SKM-1 (cell line): ENCODE data around the gene USP28.
"Not testable (repeated sequence)": the region's sequence is repeated elsewhere in the genome, so short reads cannot be mapped to it uniquely, and the experiment has no call there.

ENCODE experiments used
- DNase-seq: peaks from one replicate; lab custom pipeline; 2025; ENCODE audit not compliant: unreplicated experiment; lab: John Stamatoyannopoulos, UW

The USP28 gene

GRCh38 chr11:113879446-113879845 lies 4.1 kb upstream of the USP28 start:
- DNase-seq = not testable (repeated sequence)

- DNase-seq = no peak
These were observed 2.3 kb upstream of the USP28 start for GRCh38 chr11:113877670-113878055.

- DNase-seq = no peak
These were observed 1.7 kb upstream of the USP28 start for GRCh38 chr11:113876798-113877669.

GRCh38 chr11:113876074-113876797 lies 864 bp upstream of the USP28 start:
- no peak for DNase-seq

GRCh38 chr11:113874581-113875233 lies 665 bp downstream of the USP28 start:
- no peak for DNase-seq

GRCh38 chr11:113874096-113874495 lies 1.3 kb downstream of the USP28 start:
- no peak for DNase-seq

GRCh38 chr11:113873236-113873626 lies 2.1 kb downstream of the USP28 start:
- no peak for DNase-seq

- DNase-seq = no peak
These were observed 4.0 kb downstream of the USP28 start for GRCh38 chr11:113871336-113871735.

- DNase-seq = no peak
These were observed 7.4 kb downstream of the USP28 start for GRCh38 chr11:113867843-113868503.

- DNase-seq = no peak
These were observed 9.5 kb downstream of the USP28 start for GRCh38 chr11:113865873-113866272.

- DNase-seq = no peak
These were observed 11.0 kb downstream of the USP28 start for GRCh38 chr11:113864410-113864809.

GRCh38 chr11:113862435-113862834 lies 12.9 kb downstream of the USP28 start:
- DNase-seq = no peak

- no peak for DNase-seq
These were observed 15.7 kb downstream of the USP28 start for GRCh38 chr11:113859665-113860064.

- DNase-seq = no peak
These were observed 18.2 kb downstream of the USP28 start for GRCh38 chr11:113856966-113857759.

GRCh38 chr11:113855803-113856202 lies 19.6 kb downstream of the USP28 start:
- DNase-seq = no peak

GRCh38 chr11:113850188-113850587 lies 25.2 kb downstream of the USP28 start:
- no peak for DNase-seq

- no peak for DNase-seq
These were observed 25.7 kb downstream of the USP28 start for GRCh38 chr11:113849713-113850112.

- DNase-seq = no peak
These were observed 27.8 kb downstream of the USP28 start for GRCh38 chr11:113847580-113847979.

GRCh38 chr11:113847111-113847510 lies 28.3 kb downstream of the USP28 start:
- DNase-seq = no peak

GRCh38 chr11:113841691-113842090 lies 33.7 kb downstream of the USP28 start:
- DNase-seq = no peak
